VCaP (cell line): ENCODE data around the gene LARGE1.

Experiments
- H3K27ac ChIP-seq: fragments of 450-650 bp; 2 replicates; pipeline ENCODE4 v1.5.1; 2017
- TF ChIP-seq, protein P1 (sequence below): fragments of 450-650 bp; conservative IDR thresholded peaks from 2 replicates; pipeline ENCODE4 v1.5.1; 2017; ENCODE audit warnings: mild to moderate bottlenecking, moderate library complexity

Gene LARGE1

DNA sequence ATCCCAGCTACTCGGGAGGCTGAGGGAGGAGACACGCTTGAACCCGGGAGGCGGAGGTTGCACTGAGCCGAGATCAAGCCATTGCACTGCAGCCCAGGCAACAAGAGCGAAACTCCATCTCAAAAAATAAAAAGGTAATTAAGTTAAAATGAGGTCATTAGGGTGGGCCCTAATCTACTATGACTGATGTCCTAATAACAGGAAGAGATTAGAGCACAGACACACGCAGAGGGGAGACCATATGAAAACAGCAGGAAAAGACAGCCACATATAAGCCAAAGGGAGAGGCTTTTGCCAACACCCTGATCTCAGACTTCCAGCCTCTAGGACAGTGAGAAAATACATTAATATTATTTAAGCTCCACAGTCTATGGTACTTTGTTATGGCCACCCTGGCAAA lies 17.3 kb downstream of the LARGE1 start:
- TF ChIP-seq, protein P1, sequence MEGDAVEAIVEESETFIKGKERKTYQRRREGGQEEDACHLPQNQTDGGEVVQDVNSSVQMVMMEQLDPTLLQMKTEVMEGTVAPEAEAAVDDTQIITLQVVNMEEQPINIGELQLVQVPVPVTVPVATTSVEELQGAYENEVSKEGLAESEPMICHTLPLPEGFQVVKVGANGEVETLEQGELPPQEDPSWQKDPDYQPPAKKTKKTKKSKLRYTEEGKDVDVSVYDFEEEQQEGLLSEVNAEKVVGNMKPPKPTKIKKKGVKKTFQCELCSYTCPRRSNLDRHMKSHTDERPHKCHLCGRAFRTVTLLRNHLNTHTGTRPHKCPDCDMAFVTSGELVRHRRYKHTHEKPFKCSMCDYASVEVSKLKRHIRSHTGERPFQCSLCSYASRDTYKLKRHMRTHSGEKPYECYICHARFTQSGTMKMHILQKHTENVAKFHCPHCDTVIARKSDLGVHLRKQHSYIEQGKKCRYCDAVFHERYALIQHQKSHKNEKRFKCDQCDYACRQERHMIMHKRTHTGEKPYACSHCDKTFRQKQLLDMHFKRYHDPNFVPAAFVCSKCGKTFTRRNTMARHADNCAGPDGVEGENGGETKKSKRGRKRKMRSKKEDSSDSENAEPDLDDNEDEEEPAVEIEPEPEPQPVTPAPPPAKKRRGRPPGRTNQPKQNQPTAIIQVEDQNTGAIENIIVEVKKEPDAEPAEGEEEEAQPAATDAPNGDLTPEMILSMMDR: no peak
- H3K27ac ChIP-seq: no peak overlapping the region

DNA sequence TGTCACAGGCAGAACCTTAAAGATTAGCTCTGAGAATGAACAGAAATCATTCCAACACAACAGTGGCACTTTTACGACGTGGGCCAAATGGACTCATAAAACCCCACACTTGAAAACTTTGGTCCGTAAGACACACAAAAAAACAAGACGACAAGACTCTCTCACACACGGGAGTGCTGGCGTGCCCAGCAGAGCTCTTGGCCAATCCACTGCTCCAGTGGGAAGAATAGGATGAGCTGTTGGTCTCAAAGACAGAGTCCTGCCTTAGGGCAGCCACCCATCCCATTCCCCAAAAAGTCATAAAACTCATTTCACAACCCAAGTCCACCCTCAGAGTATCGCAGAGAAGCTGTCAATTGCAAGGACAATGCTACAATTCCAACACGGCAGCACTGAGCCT lies 18.2 kb downstream of the LARGE1 start:
- H3K27ac ChIP-seq: no peak overlapping the region
- TF ChIP-seq, protein P1: no peak

DNA sequence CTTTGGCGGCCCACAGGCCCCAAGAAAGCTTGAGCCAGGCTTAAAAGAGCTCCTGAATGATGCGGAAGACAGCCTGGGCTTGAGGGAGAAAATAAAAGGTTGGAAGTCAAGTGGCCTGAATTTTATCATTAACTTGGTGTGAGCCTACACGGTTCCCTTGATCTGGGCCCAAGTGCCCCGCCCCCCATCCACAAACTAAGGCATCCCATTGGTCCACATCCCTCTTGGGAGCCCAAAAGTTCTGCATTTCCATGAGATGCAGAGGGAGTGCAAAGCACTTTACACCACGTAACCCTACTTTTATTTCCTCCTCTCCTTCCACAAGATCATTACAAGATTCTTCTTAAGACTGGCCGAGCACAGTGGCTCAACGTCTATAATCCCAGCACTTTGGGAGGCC lies 22.2 kb downstream of the LARGE1 start:
- no peak overlapping the region for H3K27ac ChIP-seq
- TF ChIP-seq, protein P1: no peak

DNA sequence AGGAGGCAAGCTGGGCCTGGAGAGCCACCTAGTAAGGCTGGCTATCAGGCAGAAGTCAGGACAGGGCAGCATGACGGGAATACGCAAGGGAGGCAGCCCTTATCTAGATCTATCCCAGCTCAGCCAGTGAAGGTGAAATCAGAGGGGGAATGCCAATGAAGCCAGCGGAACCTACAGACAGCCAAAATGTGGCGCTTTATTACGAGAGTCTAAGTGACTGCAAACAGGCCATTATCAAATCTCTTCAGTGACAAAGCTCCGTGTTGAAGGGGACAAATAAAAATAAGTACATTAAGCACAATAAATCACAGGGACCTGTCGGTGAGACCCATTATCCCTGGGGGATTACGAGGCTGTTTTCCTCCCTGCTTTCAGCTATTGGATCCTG lies 22.8 kb downstream of the LARGE1 start:
- no peak overlapping the region for H3K27ac ChIP-seq
- TF ChIP-seq, protein P1: no peak

DNA sequence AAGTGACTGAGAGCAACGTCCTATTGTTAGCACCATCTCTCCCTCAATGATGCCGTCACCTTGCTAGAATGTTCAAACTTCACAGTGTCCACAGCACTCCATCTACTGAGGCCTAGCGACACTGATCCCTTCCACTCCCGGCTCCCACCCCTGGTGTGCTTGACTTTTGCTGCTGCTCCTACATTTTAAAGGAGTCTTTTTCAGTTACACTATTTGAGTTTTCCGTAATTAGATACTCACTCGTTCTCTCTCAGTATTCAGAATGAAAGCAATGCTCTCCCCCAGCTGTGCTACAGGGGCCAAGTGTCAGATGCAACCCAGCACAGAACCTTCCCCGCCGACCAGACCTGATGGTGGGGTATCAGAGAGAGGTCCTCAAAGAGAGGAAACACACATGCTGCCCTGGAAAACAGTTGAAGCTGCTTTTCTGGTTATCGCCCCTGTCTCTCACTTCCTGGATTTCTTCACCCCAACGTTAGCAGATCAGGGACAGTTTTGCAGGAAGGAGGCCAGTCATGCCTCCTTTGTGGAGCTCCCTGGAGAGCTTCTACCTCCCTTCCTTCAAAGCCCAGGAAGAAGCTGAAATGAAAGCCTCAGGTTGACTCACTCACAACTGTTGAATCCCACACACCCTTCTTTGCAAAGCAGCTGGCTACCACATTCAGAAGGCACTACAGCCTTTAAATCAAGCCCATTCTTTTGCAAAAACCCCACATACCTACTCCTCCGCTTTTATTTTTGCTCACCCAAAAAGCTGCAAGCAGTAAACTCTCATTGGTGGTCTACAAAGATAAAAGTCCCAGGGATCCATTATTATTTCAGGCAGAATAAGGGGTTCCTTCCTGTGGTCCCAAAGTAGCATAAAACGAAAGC lies 23.5 kb downstream of the LARGE1 start:
- TF ChIP-seq, protein P1: no peak
- no peak overlapping the region for H3K27ac ChIP-seq

DNA sequence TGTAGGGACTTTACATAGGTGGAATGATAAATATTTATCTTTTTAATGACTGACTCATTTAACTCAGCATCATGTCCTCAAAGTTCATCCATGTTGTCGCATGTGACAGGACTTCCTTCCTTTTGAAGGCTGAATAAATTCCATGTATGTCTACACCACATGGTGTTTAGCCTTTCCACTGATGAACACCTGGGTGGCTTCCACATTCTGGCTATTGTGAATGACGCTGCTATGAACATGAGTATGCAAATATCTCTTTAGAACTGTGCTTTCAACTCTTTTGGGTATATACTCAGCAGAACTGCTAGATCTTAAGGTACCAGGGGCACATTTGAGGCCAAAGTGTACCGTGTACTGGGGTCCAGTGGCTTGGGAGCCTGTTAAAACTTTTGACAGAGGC lies 24.1 kb downstream of the LARGE1 start:
- TF ChIP-seq, protein P1: no peak
- H3K27ac ChIP-seq: no peak overlapping the region

DNA sequence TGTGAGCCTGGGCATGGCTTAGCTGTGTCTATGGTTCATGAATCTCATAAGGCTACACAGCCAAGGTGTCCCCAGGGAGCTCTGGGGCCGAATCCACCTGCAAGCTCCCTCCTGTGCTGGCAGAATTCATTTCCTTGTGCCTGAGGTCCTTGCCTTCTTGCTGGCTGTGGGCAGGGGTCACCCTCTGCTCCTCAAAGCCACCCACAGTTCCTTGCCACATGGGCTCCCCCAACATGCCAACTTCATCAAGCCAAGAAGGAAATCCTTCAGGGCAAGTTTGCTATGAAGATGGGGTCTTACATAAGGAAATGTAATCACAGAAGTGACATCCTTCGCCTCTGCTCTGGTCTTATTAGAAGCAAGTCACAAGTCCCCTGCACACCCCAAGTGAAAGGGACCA lies 24.8 kb downstream of the LARGE1 start:
- TF ChIP-seq, protein P1: no peak
- no peak overlapping the region for H3K27ac ChIP-seq
